NCI-H1092 treated with DMSO at 0.1 percent for 48 hours (cell line): ENCODE results near the gene LTC4S.

Experiments used
- DNase-seq: peaks from one replicate; lab custom pipeline; 2025; lab: John Stamatoyannopoulos, UW

LTC4S gene

DNA sequence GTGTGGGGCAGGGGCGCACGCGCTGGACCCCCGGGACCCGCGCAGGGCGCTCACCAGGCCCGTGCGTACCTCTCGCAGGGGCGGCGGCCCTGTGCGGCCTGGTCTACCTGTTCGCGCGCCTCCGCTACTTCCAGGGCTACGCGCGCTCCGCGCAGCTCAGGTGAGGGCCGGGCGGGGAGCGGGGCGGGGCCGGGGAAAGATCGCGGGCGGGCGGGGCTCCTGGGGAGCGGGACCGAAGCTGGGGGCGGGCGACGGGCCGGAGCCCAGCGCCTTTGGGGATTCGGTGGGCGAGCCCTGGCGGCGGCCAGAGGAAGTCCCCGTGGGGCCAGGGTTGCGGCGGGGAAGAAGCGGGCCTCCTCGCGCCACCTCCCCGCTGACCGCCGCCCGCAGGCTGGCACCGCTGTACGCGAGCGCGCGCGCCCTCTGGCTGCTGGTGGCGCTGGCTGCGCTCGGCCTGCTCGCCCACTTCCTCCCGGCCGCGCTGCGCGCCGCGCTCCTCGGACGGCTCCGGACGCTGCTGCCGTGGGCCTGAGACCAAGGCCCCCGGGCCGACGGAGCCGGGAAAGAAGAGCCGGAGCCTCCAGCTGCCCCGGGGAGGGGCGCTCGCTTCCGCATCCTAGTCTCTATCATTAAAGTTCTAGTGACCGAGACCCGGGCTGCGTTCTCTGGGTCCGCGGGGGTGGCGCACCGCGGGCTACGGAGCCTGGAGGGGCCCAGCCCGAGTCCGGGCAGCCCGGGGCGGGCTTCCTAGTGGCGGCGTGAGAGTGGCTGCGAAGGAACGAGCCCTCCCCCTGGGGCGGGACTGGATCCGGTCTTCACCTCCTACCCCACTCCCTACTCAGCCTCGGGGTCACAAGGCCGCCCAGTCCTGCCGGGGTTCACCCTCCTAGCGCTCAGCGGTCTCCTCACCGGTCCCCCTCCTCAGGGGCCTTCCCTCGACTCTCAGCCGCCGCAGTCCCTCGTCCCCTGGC lies 2.4 kb downstream of the LTC4S start:
- peak; percentile 51 for DNase-seq

GRCh38 chr5:179796877-179797608 lies 3.3 kb downstream of the LTC4S start:
- no peak for DNase-seq

DNA sequence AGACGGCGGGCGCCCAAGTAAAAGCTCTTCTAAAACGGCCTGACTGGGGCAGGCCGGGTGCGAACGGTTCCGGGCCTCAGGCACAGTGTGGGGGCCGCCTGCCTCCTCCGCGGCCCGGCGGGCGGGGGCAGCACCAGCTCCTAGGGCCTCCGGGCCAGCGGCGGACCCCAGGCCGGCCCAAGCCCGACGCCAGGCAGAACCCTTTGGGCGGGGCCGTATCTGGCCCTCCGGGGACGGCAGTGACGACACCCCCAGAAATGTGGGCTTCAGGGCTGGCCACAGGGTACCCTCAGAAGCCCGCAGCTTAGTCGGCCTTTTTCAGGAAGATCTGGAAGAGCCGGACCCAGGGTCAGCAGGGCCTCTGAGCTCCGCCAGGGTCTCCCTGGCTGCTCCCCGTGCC lies 4.0 kb downstream of the LTC4S start:
- no peak for DNase-seq

DNA sequence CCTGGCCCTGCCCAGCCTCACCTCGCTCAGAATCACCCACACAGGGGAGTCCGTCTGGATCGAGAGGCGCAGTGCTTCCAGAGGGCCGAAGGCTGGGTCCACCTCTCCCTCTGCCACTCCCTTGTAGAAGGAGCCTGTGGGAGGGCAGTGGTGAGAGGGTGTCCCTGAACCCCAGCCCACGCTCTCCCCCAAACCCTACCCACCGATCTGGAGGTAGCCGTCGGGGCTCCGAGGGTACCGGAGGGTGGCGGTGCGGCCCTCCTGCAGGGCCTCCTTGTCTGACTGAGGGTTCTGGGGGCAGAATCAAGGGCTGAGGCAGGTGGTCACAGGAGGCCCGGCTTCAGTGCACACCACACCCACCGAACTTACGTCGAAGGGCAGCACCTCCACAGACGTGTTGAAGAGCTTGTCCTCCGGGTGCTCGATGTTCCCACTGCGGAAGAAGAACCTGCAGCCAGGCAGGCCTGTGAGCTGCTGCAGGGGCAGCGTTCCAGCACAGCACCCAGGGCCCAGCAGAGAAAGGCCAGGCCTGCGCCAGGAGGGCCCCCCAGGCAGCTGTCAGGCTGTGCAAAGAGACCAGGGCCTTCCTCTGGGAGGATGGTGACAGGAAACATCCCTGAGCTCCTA lies 4.5 kb downstream of the LTC4S start:
- no peak for DNase-seq

- DNase-seq, result no peak
These were observed 5.2 kb downstream of the LTC4S start for GRCh38 chr5:179798771-179799643.

DNA sequence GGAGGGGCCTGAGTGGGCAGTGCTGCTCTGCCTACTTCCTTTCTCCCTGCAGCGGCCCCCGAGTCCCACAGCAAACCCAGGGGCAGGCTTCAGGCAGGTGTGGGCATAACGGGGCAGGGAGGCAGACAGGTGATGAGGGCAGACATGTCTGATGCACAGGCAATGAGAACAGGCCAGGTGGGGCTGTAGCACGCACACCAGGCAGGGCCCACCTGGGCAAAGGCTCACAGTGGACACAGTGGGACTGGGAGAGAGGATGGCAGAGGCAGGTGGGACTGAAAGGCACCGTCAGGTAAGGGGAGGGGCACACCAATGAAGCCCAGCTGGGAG lies 5.8 kb downstream of the LTC4S start:
- DNase-seq, result no peak

DNA sequence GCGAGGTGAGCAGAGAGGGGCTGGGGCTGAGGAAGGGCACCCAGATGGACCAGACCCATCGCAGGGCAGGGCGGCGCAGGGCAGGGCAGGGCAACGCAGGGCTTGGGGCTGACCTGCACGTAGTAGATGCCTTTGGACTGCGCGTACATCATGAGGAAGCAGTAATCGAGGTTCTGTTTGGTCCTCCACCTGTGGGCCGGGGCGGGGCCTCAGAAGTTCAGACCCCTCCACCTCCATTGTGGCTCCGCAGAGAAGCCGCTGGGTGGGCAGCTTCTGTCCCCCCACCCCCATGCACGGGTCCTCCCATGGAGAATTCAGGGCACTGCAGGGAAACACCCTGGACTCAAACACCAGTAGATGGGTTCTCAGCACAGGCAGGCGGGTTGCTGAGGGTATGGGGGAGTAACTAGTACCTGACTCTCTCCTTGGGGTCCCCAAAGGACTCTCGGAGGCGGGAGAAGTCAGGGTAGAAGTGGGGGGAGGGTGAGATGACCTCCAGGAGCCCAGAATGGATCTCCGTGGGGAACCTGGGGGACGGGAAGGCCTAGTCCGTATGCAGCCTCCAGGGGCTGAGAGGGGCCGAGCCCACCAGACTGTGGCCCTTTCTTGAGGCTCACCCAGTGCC lies 6.4 kb downstream of the LTC4S start:
- no peak for DNase-seq

GRCh38 chr5:179800696-179801201 lies 7.0 kb downstream of the LTC4S start:
- DNase-seq, result no peak

DNA sequence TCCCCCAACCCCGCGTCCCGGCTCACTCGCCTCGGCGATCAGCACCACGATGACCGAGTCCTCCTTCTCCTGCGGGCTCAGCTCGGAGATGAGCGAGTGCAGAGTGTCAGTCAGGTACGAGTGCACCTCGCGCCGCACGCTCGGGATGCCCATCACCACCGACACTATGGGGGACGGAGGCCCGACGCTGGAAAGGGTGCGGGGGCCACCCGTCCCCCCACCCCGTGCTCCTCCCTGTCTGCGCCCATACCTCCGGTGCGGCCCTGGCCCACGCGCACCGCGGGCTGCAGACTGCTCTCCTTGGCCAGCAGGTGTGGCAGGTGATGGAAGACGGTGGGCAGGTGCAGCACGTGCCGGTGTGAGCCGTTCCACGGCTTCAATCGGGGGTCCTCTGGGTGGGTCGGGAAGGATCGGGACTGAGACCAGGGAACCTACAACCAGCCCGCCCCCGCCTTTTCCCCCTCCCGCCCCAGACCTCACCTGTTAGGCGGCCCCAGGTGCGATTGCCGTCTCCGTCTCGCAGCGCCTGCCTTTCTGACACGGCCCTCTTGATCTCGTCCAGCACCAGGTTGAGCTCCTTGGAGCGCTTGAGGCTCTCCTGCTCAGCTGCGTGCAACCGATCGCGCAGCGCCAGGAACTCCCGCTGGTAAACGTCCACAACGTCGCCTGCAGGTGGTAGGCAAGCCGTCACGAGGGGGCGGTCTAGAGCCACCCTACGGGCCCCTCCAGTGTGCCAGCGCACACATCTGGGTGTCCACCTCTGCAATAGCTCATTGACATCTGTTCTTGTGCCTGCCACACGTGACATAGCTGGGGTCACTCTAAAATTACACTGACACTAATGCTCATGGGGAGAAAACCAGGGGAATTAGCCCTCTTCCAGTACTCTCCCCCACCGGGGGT lies 7.8 kb downstream of the LTC4S start:
- DNase-seq, result no peak

- peak; percentile 7 for DNase-seq
These were observed 8.6 kb downstream of the LTC4S start for GRCh38 chr5:179802207-179802883.

GRCh38 chr5:179802950-179803562 lies 9.3 kb downstream of the LTC4S start:
- peak; percentile 53 for DNase-seq

GRCh38 chr5:179803651-179804554 lies 10.1 kb downstream of the LTC4S start:
- peak; percentile 53 for DNase-seq

- DNase-seq, result no peak
These were observed 10.8 kb downstream of the LTC4S start for GRCh38 chr5:179804555-179804947.

- no peak for DNase-seq
These were observed 11.3 kb downstream of the LTC4S start for GRCh38 chr5:179805070-179805528.

DNA sequence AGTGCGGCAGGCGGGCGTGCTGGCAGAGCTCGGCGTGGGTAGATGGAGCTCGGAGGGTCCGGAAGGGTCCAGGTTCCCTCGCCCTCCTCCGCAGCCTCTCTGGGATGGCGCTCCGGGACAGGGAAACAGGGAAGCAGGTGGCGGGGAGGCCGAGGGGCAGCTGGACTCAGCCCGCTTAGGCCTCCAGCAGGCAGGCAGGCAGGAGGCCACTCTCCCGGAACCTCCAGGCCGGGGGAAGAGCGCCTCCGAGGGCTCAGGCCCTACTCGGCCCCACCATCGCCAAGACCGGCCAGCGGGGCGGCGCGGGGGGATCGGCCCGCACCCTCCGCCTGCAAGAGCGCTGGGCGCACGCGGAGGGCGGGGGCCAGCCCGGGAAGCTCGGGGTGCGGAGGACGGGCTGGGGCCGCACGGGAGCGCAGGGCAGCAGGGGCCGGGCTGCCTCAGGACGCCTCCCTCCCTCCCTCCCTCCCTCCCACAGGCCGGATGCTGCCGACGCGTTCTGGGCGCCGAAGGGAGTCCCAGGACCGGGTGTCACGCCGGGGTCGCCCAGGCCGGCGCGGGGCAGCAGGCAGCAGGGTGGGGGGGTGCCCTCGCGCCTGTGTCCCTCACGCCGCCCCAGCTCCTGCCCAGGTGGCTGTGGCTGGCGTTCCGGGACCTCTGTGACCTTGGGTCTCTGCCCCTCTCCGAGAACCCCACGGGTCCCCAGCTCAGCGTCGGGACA lies 11.9 kb downstream of the LTC4S start:
- DNase-seq, result no peak

DNA sequence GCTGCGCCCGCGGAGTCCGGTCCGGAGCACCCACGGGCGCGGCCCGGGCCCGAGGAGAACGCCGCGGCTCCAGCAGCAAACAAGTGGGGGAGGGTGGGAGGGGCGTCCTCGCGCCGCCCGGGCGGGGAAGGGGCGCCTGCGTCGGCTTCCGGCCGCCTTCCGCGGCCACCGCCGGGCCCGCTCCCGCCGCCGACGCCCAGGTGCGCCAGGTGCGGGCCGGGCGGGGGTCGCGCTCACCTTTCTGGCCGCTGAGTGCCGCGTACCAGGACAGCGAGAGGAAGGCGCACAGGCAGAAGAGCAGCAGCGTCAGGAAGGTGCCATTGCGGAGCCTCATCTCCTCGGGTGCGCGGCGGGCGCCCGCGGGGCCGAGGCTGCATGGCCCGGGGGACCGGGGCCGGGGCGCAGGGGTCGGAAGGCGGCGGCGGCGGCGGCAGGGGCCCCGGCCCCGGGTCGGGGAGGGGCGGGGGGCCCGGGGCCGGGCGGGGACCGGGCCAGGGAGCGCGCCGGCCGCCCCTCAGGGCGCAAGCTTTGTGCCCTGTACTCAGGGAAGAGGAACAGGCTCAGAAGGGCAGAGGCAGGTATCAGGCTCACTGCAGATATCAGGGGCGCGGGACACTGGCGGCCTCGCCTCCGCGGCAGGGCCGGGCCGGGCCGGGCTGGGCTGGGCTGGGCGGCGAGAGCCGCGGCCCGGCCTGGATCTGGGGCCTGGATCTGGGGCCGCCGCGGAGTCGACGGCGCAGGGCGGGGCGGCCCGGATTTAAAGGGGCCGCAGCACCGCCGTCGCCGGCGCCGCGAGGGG lies 12.7 kb downstream of the LTC4S start, which contains the start of gene MGAT4B:
Gene MGAT4B (minus strand): TSS at position 617 of the 799 bp plus-strand sequence. CDS start 283 bp downstream, at position 334.
- DNase-seq, result peak; percentile 37
